Loucy (cell line): ENCODE measurements around the gene SMIM21.

Experiments used
- CTCF ChIP-seq: fragments of 200-600 bp; sonication (generic); conservative IDR thresholded peaks from 2 replicates; pipeline ENCODE4 v1.5.1; 2014; ENCODE audit warnings: mild to moderate bottlenecking, antibody characterized with exemption, low read length
- EZH2phosphoT487 ChIP-seq: fragments of 200-600 bp; IDR thresholded peaks from 2 replicates; pipeline ENCODE4 v1.6.1; 2018; ENCODE audit warnings: antibody characterized with exemption, mild to moderate bottlenecking, moderate library complexity, borderline replicate concordance

- no peak for TF ChIP-seq CTCF
- no peak for TF ChIP-seq EZH2phosphoT487
Observed at GRCh38 chr18:75455249-75456198, 28.0 kb upstream of the SMIM21 start.
